Ureter (tissue), 1 donor: ENCODE measurements around the gene FYB1. TPM values are rescaled to one million over a fixed set of nuclear protein-coding genes. Genes with fewer than 3 reads are reported as not detected.

Experiments used
- DNase-seq: peaks from one replicate; pipeline ENCODE4 v3.0.0-alpha.2; 2020; ENCODE audit warnings: low spot score
- total RNA-seq: library from RNA; stranded (reverse); gene quantifications from one replicate; pipeline ENCODE4 v1.2.4, GENCODE V29; 2023
- donor health status: DM: yes; HTN: yes; CAD: no.

FYB1 gene
- total RNA-seq, 1 donor from 2014 or later = 17.9 TPM

DNA sequence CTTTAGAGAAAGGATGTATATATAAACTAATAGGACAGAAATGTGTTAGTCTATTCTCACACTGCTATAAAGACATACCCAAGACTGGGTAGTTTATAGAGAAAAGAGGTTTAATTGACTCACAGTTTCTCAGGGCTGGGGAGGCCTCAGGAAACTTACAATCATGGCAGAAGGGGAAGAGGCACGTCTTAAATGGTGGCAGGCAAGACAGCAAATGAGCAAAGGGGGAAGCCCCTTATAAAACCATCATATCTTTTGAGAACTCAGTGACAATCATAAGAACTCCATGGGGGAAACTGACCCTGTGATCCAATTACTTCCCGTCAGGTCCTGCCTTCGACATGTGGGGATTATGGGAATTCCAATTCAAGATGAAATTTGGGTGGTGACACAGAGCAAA is 136.4 kb downstream of the FYB1 start:
- no peak for DNase-seq

DNA sequence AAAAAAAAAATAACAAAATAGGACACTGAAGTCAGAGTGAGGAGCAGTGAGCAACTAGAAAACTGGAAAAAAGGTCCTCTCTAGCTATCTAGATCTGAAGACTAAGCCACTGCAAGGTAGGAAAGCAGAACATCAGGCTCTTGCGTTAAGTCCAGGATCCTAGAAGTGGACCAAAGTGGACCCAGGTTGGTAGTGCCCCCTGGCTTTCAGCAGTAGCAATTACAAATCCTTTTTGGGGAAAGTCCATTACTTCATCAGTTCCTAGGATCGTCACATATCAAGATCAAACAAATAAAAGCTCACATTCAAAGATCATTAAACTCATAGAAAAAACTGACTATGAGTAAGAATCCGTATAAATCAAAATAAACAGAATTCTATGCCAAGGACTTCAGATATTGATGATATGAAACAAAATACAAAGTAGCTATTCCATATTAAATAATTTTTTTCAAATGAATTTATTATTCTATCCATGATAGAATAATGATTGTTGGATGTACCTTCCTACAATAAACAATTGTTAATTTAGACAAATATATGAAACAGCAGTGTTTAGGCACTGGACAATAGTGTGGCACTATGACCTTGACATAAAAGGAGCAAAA is 138.7 kb downstream of the FYB1 start:
- no peak for DNase-seq

DNA sequence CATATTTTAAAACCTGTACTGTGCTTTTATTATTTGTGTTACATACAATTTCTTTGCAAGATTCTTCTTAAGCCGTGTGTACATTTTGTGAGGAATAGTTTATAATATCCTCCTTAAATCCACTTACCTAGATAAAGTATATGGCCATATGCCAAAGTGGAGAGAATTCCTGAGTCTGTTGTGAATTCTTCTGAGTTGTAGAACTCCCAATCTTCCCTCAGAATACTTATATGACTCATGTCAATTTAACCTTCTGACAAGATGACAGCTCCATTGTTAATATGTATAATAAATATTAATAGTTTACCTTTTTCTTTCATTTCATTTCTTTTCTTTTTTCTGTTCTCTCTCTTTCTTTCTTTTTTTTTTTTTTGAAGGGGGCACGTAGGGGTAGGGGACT is 139.2 kb downstream of the FYB1 start:
- no peak for DNase-seq

DNA sequence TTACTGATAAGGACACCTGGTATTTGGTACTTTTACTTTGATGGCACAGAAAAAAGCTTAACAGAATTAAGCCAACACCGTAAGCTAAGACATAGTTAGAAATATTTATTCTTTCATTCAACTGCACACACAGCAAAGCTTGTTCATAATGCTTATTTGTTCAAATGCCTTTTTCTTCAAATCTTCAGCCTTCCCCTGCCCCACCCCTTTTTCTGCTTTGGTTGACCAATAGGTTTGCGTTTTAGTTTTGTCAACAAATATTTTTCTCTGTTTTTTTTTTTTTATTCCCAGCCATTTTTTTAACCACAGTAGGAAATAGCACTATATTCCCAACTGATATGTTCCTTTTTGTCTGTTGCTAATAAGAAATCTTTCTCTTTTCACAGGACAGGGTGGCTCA is 140.2 kb downstream of the FYB1 start:
- no peak for DNase-seq

DNA sequence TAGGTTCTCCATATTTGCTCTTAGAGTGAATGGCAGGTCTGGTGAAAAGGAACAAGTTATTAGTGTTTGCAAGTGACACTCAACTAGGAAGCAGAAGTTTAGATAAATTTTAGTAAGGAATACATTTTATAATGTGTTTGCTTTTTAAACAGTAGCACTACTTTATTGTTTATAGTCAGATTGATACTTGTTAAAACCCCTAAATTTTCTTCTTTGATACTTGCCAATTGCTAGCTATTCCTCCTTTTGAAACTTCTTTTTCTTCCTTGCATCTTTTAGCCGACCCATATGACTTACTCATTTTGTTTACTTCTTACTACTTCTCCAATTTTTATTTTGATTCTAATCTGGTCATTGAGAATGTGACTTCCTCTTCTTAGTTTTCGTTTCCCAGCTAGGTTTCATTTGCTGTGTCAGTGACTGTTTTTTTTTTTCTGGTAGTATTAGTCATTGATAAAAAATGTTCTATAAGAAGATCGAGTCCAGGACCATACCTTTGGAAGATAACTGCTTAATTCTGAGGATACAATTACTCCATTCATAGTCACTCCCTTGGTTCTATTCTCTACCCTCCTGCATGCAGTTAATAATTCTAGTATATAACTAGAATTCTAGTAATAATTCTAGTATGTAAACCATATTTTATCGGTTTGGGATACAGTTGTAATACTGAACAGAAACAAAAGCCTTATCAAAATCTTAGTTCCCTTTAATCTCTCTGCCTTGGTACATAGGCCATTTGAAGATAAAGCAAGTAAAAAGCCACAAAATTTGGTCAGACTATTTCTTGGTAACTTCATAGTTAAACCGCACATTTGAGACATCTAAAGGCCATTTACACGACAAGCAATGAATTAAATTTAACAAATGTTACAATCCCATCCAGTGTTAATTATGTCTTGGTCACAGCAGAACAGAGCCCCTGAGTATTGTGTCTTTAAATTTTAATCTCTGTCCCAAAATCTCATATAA is 142.3 kb downstream of the FYB1 start:
- no peak for DNase-seq

DNA sequence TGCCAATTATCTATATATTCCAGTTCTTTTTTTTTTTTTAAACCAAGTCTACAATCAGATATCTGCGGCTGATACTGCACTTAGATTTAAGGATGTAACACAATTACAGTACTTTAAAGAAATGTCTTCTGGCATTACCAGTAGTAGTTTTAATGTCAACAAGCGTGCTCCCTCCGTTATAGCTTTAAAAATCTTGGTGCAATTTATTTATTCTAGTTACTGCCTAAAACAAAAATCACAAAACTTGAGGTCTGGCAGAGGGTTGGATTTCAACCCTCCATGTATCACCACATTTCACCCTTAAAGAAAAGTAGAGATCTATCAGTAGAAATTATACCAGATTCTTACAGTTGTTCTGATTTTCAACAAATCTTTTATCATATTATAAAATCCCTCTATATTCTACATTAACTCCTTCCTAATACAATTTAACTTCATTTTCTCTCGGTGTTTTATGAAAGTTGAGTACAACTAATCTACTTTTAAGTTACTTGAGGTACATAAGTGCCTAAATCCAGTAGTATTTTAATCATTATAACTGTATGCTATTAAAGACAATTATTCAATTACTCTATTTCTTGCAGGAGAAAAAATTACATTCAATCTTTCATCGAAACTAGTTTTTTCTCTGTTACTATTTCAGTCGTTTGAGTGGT is 143.1 kb downstream of the FYB1 start:
- no peak for DNase-seq

DNA sequence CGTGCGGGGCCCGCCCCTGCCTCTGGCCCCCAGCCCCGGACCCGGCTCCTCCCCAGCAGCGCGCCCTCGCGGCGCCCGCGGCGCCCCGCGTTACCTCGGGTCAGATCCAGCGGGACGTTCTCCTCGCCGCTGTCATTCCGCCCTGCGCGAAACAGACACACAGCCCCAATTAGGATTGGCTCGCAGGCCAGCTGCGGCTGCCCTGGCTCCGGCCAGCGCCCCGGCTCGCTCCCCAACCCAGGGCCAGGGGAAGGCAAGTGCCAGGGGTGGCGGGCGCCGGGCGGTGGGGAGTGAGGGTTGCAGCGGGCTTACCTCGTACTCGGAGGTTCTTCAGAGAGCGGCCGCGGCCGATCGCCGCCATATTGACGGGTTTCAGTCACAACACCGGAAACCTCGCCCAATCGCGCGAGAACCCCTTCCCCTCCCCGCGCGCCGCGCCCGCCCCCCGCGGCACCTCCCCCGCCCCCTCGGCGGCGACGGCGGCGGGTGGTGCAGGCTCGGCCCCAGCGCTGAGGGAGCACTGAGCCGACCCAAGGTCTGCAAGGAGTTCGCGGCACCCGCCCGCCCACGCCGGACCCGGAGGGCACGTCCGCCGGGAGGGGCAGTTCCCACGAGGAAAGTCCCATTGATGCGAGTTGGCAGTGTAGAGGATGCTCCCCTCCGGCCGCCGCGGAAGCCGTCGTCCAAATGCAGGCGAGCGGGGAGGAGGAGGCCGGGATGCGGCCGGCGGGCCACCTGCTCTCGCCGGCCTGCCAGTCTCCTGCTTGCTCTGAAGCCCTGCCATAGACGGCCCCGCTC is 145.1 kb downstream of the FYB1 start, which contains the start of gene RICTOR:
Gene RICTOR, minus strand, starts transcription at position 383 of the 798 bp plus-strand sequence. Its CDS starts 22 bp downstream, at position 361.
- DNase-seq = peak; percentile 92

DNA sequence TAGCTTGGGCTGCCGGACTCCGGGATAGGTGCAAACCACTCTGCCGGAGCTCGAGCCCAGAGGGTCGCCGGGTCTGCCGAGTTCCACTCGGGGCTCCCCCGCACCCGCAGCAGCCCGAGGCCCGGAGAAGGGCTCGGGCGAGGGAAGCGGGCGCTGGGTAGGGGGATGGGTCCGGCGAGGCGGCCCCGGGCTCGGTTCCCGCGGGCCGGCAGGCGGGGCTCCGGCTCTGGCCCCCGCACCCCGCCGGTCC is 145.7 kb downstream of the FYB1 start:
- DNase-seq = peak; percentile 48

DNA sequence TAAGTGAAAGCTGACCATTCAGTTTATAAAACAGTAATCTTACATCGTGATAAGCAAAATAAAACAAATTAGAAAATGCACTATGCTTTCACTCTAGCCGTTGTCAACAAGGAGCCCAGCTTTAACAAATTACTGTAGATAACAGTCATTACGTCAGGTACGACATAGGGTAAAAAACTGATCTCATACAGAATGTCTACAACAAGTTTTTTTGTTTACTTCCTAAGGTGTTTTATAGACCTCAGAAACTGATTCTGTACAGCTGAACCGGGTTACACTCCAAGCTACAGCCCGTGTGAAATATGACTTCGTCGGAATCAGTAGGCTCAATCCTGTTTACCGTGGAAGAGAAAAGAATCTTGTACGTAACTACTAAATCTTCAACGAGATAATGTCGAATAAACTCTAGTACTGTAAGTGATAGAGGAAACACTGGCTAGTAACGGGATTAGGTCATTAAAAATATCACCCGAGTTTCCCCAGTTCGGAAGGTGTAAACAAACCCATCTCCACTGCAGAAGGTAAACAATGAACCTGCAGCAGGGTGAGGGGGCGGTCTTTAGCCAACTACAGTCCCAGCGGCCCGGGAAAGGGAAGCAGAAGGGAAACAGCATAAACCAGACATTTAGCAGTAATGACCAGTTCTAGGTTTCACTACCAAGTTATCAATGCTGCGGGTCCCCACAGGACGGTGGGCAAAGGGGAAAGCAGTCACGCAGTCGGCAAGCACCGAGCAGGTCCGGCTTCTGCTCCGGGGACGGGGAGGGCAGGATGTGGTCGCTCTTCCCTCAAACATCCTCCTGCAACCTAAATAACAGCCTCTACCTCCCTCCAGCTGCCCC is 146.2 kb downstream of the FYB1 start:
- no peak for DNase-seq

DNA sequence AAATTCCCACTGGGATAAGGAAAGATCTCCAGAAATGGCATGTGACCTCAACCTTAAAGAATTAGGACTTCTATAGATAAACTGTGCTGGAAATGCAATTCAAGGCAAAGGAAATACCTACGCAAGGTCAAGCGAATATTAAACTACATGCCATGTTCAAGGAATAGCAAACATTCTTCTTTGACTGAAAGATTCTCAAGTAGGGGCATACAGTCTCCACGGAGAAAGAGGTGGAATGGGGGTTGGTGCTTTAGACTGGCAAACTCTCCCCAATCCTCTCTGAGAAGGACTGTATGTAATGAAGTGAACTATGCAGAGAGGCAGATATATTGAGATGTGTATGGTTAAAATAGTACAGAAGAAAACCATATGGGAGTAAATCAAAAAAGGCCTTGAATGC is 151.3 kb downstream of the FYB1 start:
- DNase-seq = no peak

DNA sequence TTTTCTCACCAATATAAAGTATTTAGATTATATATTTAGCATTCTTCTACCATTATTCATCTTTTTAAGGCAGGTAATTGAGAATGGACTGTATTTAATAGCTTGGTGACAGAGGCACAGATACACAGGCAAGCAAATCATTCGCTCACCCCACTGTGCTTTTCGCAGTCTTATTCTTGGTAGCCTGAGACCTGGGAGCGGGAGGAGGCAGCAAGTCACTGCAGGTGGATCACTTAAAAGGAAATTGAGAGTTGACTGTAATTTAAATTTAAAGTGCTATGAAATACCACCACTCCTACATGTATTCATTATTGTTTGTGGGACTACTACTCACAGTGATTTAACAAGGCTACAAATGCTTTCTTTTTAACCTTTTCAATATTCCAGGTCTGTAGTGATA is 154.9 kb downstream of the FYB1 start:
- DNase-seq = no peak

DNA sequence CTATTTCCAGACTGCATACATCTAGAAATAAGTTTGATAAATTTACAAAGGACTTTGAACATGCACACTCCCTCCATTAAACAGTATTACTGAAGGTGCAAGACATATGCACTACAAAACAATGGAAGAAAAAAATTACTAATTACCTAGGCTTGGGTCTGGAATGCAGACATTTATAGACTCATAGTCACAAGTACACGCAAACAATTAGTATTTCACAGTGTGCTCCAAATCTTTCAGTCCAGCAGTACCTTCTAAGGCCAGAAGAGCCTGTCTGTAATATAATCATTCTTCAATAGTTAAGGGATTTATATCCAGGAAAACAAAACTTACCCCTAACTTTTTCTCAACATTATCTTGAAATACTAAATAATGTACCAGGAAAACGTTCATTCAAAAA is 156.3 kb downstream of the FYB1 start:
- no peak for DNase-seq

DNA sequence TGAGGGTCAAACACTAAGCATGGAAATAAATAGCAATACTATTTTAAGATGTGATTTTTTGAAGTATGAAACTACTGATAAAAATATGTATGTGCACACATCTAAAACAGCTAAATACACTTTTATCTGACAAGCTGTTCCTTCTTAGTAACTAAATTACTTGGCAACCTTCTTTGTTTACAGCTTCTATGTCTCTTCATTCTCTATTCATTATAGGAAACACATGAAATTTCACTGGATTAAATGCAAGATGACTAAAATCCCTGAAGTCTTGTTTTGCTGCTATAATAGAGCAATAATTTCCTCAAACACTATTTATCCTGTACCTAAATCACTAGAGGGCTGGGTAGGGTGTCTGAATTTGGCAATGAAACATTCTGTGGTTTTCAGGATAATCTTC is 156.8 kb downstream of the FYB1 start:
- DNase-seq = no peak

DNA sequence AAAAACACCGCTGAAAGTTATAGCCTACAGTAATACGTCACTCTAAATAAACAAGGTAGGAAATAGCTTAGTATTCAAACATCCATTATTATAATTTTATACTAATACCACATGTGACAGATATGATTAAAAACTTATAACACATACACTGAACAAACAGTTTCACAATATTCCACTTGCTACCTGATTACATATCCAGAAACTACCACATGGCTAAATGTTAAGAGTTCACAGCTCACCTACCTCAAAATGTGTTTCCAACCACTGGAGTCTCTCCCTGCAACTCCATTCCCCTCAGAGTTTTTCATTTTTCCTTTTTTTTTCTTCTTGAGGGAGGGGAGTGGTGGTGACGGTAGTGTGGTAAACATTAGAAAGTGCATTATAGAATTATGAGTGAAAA is 157.3 kb downstream of the FYB1 start:
- no peak for DNase-seq

DNA sequence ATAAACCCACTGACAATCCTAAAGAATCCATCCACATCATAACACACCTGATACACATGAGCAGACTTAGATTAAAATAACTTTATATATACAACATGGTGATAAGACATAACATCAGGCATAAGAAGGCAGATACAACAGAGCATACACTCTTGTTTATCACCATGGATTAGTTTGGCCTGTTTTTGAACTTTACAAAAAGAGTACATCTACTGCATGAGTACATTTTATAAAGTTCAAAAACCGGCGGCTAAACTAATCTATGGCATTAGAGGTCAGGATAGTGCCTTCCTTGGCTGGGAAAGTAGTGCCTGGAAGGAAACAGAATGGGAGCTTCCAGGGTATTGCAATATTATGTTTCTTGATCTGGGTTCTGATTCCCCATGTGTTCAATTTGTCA is 160.3 kb downstream of the FYB1 start:
- no peak for DNase-seq

DNA sequence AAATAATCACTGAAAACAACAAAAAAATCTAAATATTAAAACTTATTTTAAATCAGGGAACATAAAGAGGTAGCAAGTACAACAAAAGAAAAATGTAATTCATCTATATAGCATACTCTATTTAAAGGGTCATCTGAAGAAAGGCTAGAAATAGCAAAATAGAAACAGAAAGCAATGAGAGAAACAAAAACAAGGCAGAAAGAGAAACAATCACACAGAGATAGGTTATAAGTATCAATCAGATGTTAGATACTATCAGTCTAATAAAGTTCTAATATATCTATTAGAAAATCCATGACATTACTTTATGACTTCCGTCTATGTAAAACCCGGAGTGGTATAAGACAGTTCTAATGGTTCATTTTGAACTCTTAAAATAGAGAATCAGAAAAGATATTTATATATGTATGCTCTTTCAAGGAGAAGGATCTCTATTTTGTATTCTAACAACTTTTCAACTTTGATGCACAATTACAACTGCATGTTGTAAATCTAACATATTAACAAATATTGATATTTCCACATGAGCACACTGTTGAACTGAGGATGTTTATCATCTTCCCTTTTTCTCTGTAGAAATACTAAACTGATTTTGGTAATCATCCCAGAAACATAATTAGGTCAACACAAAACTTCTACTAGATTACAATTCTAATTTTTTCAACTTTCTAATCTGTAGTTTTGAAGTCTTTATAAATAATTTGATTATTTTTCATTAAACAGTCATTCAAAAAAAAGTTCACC is 161.0 kb downstream of the FYB1 start:
- DNase-seq = no peak

DNA sequence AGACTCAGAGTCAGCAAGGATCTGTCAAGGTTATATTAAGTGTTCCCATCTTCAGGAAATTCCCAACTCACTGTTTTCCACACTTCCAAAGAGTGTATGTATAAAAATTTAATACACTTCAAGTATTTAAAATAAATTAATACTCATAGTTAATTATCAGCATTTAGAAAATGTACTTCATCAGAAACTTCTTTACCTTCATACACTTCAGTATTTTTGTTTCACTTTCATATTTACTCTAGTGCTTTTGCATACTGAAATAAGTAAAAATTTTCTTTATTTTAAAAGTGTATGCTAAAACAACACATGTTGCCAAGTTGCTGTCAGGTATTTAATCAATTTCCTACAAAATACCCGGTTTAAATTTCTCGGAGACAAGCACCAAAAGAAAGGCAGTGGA is 161.6 kb downstream of the FYB1 start:
- no peak for DNase-seq

DNA sequence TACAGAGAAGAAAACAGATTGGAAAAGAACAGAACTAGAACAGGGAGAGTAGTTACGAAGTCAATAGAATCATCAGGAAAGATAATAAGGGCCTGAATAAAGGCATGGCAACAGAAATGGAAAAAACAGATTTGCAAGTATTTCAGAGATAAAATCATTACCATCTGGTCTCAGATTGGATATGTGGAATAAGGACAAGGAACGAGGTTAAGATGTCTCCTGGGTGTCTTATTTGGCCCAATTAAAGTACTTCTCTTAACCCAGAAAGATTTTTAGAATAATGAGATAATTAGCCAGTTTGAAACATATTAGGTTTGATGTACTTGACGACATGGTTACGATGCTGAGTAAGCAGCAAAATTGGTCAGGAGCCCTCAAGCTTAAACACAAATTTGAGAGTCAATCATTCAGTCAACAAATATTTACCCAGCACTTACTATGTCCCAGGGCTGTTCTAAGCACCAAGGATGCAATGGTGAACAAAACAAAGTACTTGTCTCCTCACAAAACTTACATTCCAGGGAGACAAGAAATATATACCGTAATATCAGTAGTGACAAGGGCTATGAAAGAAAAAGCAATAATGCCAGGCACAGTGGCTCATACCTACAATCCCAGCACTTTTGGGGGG is 163.5 kb downstream of the FYB1 start:
- no peak for DNase-seq
